Stimulated activated CD4-positive, alpha-beta T cell treated with anti-CD3 and anti-CD28 coated beads, Interleukin-2, amount 100 ng/mL, for 24 hours (primary cell): ENCODE results near the gene CYREN.
"Not testable (repeated sequence)": the region's sequence is repeated elsewhere in the genome, so short reads cannot be mapped to it uniquely, and the experiment has no call there.

Experiments used
- DNase-seq, 2 donors: peaks; one replicate each; pipeline ENCODE4 v3.0.0-alpha.2; 2020

The CYREN gene, protein sequence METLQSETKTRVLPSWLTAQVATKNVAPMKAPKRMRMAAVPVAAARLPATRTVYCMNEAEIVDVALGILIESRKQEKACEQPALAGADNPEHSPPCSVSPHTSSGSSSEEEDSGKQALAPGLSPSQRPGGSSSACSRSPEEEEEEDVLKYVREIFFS

DNA sequence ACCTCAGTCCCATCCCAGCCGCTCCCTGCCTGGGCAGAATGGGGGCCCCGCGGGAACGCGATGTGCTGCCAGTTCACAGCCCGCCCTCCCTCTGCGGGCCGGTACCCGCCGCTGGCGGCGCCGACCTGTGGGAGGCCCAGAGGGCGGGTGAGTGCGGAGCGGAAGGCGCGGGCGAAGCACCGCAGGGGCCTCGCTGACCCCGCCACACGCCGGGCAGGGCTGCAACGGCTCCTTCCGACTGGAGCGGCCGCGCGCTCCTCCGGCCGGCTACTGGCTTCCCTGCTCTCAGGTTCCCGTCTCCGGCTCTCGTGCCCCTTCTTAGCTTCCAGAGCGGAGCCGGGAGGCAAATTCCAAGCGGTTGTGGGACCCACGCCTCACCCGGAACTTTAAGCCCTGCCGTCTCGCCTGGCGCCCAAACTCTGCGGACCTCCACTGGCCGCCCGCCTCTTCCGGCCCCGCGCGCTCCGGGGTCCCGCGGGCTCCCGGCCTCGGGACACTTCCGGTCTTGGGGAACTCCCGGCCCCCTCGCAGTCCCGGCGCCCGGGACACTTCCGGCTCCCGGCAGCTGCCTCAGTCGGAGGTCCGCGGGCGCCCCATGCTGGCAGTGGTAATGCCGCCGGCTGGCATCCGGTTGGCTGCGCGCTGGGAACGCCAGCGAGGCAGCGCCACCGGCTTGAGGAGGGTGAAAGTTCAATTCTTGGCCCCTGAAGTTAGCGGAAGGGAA is at the start of gene CYREN:
Gene CYREN (minus strand): TSS at position 434 of the 724 bp plus-strand sequence. CDS start 1,785 bp downstream, outside the sequence.
- DNase-seq: peak; percentile 94 to 95

DNA sequence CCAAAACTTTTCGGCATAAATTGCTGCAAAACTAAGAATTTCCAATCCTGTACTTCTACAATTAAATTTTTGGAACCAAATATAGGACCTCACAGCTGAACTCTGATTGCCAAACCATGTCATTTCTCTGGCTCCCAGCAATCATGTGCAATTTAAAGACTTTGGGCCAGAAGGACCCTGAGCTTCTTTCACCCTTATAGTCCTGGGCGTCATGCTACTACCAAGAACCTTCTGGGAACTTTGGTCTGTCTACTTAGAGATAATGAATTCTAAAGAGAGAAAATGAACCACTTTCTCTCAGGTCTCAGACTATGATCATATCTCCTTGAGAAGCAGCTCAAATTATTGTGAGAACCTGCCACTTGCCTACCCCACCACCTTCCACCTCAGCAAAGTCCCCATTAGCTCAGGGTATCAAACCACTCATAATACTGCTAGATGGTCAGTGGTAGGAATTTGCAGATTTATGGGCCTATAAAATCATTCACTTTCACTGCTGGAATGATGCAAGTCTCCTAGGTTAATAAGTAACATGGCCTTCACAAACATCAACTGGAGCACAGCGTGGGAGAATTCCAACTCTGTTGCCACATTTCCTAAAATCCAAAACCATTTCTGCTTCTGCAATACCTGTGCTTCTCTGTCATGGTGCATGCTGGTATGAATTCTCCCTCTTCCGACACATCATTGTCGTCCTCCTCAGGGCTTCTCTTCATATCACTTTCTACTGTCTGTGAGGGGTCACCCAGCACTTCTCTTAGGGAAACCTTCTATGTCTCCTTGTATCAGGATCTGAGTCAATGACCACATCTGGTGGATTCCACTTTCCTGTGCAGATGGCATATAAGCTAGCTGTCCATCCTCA is 47.4 kb upstream of the CYREN start:
- no peak for DNase-seq

DNA sequence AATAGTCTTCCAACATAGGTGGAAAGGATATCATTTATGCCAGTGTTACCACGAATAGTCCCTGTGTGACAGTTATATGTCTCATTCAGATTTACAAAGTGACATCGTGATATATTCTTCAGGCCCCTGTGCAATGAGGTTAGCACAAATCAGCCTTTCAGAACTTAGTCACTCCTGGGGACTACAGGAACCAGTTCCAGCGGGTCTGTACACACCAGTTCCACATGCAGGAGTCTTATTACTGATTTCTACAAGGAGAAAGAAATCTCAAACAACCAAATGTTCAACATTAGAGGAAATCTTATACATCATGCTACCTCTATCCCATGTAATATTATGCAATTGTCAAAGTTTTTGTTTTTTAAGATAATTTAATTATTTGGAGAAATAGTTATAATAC is 45.2 kb upstream of the CYREN start:
- no peak for DNase-seq

DNA sequence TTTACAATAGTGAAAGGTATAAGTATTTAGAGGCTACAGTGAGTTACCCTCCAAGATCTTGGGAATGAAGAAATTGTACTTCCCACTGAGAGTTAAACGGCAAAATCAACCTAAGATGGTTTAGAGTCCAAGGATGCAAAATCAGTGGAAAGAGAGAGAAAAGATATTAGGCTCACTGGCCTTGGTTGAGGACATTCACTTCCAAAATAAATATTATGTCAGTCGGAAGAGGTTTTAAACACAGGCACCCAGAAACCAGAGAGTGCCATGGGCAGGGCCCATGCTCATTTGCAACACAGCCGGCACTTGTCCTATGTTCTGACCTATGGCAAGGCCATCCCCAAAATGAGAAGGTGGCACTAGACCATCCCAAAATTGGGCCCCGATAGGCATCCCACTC is 44.7 kb upstream of the CYREN start:
- no peak for DNase-seq

DNA sequence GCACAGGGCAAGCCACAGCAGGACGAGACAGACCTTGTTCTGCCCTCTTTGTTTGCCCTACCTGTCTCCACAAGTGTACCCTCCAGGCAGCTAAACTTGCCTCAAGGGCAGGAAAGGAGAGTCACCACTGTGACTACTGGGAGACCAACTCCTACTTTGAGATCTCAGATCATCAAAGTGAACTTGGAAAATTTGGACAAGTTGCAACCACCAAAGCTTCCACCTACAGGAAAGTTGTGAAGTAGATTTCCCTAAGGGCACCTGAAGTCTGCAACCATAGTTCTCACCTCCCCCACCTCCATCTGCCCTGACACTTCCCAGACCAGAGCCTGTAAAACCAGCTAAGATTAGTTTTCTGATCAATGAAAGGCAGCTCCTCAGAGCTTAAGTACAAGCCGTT is 43.3 kb upstream of the CYREN start:
- no peak for DNase-seq

DNA sequence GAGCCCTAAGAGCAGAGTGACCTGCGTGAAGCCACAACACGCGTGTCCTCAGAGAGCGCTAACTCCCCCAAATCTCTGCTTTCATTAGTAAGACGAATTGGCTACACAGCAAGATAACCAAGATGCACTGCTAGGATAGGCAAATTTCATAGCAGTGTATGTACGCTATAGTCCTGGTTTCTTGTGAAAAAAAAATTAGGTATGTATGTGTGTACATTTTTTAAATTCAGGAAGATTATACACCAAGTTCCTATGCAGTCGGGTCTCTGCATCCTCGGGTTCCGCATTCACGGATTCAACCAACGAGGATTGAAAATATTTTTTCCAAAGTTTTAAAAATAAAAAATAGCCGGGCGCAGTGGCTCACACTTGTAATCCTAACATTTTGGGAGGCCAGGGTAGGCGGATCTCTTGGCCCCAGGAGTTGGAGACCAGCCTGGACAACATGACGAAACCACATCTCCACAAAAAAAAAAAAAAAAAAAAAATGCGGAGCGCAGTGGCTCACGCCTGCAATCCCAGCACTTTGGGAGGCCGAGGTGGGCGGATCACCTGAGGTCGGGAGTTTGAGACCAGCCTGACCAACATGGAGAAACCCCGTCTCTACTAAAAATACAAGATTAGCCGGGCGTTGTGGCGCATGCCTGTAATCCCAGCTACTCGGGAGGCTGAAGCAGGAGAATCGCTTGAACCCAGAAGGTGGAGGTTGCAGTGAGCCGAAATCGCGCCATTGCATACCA is 41.6 kb upstream of the CYREN start:
- not testable (repeated sequence) for DNase-seq

DNA sequence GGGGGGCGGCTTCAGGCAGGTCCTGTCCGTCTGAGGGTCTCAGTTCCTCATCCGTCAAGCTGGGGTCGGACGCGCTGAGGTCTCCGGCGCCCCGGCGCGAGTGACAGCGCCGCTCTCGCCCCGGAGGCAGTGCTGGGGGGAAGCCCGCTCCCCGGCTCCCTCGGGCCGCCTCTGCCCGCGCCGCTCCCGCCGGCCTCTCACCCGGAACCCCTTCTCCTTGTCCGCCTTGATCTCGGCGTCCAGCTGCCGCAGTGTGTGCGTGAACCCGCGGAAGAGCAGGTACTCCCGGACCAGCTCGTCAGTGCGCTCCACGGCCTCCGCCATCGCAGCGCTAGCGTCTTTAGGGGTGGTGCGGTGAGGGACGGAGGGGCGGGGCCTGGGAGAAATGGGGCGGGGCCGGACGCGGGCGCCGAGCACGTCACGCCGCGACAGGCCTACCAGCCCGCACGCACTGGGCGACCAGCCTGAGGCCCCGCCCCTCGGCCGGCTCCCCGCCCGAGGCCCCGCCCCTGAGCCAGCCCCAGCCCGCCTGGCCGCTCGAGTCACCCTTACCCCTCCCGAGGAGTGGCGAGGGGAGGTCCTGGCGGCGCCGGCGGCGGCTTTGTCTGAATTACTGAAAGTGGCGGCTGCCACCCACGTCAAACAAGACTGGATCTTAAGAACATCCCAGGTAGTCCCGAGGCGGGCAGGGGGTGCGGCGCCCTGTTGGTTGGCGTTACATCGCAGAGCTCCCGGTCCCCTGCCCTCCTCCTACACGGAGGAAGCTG is 40.9 kb upstream of the CYREN start, which contains the start of gene WDR91:
Gene WDR91 (minus strand): TSS at position 348 of the 767 bp plus-strand sequence. CDS start 24 bp downstream, at position 324.
- DNase-seq: peak; percentile 97 to 98

DNA sequence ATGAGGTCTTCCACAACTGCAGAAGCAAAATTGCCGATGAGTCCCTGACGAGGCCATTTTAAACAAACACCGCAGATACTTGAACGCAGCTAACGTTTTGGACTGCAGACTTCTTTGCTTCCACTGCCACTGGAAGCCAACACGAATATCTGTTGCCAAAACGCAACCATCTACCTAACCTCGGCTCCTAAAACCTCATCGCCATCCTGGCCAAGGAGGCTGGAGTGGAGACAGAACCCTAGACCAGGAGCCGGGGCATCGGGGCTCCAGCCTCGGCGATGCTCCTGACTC is 40.3 kb upstream of the CYREN start:
- DNase-seq: no peak

DNA sequence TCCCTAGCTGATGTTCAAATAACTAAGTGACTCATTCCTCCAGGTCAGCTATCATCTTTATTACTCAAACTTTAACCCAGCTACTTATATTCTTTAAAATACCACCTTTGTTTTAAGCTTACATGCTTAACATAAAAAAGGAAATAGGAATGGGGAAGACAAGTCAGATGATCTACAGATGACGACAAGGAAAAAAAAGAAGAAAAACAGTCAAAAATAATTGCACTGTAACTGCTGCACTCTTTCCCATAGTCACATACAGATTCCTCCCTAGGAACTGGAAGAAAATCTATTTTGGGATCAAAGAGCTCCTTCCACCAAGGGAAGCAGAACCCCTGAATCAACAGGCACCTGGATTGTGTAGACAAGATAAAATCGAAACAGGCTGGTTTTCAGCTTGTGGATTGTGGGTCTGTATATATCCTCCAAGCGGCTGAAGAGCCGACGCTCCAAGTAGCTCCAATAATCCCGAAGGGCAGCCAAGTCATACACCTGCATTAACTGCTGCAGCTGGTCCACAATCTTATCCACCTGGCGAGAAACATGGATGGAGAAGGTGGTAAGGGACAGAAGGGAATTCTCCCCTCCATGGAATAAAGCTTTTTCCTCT is 38.8 kb upstream of the CYREN start:
- DNase-seq: no peak

DNA sequence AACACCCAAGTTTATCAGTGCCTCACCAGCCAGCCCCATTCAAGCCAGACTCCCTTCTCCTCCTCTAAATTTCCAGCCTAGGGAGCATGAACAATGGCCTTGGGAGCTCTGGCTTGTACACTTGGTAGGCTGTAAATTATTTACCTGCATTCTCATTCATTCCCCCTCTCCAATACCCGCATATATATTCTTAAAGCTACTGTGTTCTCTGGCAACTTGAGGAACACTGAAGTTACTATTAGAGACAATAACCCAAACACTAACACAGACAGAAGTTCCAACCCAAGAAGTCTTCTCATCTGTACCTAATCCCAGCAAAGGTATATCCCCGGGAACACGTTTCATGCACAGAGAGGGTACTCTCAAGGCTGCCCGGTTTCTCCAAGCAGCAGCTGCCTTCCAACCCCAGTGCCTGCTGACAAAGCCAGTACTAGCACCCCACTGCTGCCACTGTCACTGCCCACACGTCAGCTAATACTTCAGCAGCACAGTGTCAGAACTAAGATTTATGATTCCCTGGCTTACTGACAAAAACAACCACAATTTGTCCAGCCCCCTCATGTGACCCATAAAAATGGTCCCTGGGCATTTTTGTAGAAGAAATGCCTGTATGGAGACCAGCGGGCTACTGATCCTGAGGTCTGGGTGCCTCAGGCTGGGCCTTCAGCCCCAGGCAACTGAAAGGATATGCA is 37.7 kb upstream of the CYREN start:
- DNase-seq: no peak

DNA sequence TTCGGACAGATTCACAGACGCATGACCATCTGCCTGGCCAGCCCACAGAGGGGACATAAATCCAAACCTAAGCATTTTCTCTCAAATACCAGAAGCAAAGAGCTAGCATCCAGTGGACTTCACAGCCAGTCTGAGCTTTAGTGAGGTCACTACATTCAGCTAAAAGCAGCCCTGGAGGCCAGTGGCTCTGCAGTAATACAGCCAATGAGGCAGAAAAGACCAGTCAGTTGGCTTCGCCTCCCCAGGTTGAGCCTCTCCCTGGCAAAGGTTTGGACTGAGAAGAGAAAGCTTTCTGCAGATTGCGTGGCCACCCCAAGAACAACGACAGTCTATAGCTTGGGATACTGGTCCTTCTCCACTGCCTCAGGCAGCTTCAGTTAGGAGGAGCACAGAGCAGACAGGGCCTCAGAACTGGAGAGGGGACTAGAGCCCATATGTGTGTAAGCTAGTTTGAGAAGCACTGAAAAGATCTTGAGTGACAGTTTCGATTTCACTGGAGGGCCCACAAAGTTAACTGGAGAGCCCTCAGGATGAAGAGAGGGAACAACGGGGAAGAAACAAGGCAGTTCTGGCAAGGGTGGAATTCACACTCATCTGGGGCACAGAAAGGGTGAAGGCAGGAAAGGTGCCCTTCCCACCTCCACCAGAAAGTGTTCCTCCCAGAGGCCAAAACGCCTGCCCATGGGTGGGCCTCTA is 37.0 kb upstream of the CYREN start:
- DNase-seq: no peak

DNA sequence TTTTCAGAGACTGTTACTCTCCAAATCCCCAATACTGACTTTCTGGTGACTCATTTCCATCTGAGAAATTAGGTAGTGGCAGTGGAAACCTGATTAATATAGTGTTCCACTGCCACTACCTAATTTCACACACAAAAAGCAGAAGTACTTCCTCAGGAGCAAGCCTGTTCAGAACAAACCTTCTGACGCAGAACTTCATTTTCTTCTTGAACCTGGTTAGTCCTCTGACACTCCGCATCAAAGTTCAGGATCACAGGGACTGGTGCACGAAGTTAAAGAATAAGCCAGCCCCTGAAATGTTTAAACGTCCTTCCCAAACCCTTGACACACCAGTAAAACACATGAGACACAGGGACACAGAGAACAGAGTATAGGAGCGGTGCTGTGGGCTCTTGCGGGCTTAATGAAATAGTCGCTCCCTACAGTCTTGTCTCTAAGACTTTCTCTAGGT is 36.5 kb upstream of the CYREN start:
- no peak for DNase-seq

DNA sequence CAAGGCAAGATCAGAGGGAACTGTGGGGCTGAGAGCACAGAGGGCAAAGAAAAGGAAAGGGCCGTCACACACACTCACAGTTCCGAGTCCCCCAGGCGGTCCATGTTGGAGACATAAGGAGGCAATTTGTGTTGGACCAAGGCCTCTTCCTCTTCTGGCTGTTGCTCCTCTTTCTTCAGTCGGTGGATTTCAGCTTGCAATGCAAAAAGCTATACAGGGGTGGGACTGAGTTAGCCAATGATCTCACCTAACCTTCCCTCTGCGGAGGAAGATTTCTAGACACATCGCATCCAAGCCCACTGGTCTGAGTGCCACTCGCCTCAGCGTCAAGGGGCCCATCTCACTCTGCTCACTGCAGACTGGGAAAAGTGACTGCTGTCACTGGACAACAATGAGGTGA is 35.3 kb upstream of the CYREN start:
- DNase-seq: no peak

DNA sequence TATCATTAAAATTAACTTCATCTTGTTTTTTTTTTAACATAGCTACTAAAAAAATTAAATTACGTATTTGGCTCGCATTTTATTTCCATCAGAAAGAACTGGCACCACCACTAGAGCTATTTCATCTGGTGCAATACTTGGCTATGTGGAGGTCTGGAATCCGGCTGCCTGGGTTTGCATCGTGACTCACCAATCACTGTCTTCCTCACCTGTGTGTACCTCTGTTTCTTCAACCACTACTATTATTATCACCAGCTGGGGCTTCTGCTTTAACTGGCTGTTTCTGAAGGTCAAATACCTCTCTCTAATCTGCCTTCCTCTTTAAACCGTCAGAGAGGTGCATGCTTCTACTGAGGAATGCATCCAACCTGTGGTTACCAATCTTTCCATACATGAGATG is 34.4 kb upstream of the CYREN start:
- no peak for DNase-seq

DNA sequence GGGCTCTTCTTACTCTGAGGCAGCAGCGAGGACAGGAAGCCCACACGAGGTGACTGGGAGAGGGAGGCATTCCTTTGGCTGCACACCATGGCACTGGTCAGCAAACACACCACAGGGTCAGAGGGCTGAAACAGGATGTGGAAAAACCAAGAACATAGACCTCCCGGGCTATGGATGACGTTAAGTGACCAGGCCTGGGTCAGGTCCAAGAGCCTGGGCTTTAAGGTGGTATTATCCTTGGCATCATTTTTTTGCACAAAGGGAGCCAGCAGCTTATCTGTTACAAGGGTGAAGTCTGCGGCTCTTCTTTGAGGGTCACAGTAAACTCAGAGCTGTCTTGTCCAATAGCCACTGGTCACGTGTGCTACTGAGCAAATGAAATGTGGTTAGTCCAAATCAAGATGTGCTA is 33.8 kb upstream of the CYREN start:
- DNase-seq: no peak

DNA sequence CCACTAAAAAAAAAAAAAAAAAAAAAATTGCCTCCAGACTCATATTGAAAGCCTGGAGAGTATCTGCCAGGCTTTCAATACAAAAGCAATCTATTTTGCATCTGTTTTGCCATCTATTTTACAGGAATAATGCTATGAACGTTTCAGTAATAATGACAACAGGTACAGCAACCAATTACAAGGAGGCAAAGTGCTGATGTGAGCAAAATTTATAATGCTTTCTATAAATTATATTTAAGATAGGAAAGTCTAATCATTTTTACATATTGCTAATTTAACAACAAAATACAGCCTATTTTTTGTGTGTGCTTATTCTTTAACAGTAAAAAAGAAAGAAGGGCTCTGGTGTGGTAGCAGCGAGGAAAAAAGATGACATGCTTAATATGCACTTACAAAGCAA is 30.8 kb upstream of the CYREN start:
- no peak for DNase-seq

DNA sequence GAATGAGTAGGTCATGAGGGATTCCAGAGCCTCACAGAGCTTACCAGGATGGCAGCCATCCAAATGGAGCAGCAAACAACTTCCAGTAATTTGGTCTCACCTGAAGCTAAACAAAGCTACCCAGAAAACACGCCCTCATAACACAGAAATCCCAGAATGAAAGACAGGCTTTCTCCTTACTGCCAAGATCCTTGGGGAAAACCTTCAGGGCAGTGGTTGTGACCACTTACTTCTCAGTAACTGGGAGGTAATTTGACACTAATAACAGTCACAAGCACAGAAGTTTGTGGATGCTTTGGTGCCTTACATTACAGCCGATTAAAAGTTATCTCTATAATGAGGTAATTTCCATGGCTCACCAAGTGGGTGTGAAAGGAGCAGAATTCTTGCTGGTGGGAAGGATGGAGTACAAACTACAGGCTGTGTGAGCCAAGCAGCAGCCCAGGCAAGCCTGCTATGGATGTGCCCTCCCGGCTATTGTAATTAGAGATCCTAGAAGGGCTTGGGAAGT is 30.4 kb upstream of the CYREN start:
- DNase-seq: no peak

DNA sequence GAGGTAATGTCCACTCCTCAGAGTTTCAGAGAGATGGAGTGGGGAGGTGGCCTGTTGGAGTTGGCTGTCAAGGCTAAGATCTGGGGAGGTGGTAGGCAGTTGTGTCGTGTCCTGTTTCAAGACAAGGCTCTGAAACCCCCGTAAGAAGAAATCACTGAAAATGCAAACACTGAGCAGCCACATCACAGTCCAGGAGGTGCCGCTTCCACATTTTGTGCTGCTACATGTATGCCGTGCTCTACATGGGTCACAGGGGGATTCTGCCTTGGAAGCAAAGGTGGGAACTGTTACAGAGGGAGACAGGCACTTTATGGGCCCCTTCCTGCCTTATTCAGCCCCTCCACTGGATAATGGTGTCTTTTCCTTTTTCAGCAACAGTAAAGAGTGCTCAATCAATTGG is 28.9 kb upstream of the CYREN start:
- DNase-seq: no peak

DNA sequence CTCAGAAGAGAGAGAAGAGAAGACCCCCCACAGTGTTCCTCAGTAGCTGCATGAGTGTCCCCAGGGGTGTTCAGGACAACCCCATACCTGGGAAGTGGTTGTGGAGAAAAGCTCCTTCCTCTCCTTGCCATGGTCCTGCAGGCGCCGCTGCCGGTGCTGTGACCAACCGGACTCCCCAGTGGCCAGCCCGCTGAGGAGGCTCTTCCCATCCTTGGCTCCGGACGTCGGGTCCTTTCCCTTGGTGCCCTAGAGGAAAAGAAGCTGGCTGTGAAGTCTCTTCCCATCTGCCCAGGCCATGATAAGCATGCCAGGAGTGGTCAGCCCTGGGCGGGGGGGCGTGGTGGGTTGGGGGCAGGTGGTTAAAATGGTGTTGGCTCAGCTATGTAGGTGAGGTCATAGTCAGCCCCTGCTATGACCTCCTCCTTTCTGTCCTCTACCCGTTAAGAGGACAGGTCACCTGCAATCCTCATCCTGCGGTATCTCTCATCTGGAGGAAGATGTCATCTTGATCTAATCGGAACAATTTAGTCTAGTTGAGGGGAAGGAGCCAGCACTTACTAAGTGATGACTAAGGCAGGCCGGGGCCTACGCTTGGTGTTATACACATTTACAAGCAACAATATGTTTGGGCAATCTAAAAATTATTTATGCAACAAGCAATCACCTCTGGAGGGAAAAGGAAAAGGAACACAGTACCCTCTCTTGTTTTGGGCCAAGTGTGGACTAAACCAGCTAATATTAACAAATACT is 27.6 kb upstream of the CYREN start:
- DNase-seq: no peak

DNA sequence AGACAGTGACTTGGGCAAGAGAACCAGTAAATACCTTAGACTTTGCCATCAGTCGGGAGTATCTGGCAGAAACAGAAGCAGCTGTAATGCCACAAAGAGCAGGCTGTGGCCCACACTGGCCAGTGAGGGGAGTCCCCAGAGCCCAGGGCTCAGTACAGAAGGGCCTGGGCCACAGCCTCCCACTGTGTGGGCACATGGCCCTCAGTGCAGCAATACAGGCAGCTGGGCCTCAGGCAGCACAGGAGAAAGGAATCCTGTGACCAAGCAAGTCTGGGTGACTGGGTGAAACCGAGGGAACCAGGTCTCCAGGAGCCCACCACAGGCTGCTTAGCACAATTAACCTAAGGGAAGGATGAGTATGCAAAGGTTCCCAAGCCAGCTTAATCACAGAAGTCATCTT is 26.8 kb upstream of the CYREN start:
- no peak for DNase-seq
